HUES48 (cell line): Measurements from ENCODE around the gene TENM4.

Experiments used
- H3K27ac ChIP-seq: one replicate; pipeline ENCODE4 v1.7.0; 2013; ENCODE audit warnings: low read depth, low read length, inconsistent platforms
- H3K27me3 ChIP-seq: 2 replicates; pipeline ENCODE4 v1.6.1; 2013; ENCODE audit warnings: mild to moderate bottlenecking, low read length; ENCODE audit not compliant: control insufficient read depth, insufficient read depth
- H3K36me3 ChIP-seq: 2 replicates; pipeline ENCODE4 v1.6.1; 2013; ENCODE audit warnings: low read length; ENCODE audit not compliant: control insufficient read depth, insufficient read depth
- H3K4me1 ChIP-seq: 2 replicates; pipeline ENCODE4 v1.6.1; 2013; ENCODE audit warnings: mild to moderate bottlenecking, low read length; ENCODE audit not compliant: control insufficient read depth, insufficient read depth
- H3K4me3 ChIP-seq: 2 replicates; pipeline ENCODE4 v1.5.1; 2013; ENCODE audit warnings: mild to moderate bottlenecking, low read depth, low read length
- H3K9ac ChIP-seq: 2 replicates; pipeline ENCODE4 v1.6.1; 2013; ENCODE audit warnings: mild to moderate bottlenecking, low read depth, low read length, moderate library complexity
- H3K9me3 ChIP-seq: 2 replicates; pipeline ENCODE4 v1.6.1; 2013; ENCODE audit warnings: low read length; ENCODE audit not compliant: control insufficient read depth, insufficient read depth

The TENM4 gene

DNA sequence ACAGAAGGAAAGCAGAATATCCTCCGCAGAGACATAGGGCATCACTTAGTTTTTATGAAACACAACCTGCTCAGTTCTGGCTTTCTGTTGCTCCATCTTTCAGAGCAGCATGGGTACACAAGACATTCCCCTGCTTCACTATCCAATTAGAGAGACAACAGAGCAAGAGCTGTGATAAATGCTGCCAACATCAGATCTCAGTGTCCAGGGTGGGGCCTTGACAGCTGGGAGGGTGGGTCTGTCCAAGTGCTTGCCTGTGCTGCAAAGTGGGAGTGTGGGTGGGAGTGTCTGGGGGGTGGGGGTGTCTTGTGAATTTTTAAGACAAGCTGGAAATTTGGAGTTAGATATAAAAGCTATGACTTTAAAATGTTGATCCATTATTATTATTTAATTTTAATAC, 369.6 kb downstream of the TENM4 start:
- no peak overlapping the region for H3K4me3 ChIP-seq
- H3K27me3 ChIP-seq: no peaks in the 10 kb centered on the region
- H3K4me1 ChIP-seq: peaks cover 18% of the 10 kb centered on the region
- H3K36me3 ChIP-seq: no peaks in the 10 kb centered on the region
- no peaks in the 10 kb centered on the region for H3K9me3 ChIP-seq
- H3K27ac ChIP-seq: no peak overlapping the region
- H3K9ac ChIP-seq: no peak overlapping the region

DNA sequence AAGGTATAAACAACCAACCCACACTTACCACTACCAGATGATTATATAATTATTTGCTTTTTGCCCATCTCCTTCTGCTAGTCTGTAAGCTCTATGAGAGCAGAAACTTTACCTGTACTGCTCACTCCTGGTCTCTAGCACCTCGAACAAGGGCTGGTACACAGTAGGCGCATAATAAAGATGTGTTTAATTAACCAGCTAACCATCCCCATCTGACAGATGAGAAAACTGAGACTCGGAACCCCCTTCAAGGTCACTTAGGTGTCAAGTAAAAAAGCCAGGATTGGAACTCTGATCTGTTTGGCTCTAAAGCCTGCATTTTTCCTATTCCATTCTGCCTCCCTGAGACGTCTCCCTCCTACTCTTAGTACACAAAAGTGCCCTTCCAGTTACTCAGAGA, 370.3 kb downstream of the TENM4 start:
- Histone ChIP-seq H3K27ac (no peak overlapping the region), H3K4me3 (no peak overlapping the region), H3K4me1 (peaks cover 18% of the 10 kb centered on the region), H3K36me3 (no peaks in the 10 kb centered on the region), H3K9me3 (no peaks in the 10 kb centered on the region), H3K9ac (no peak overlapping the region), H3K27me3 (no peaks in the 10 kb centered on the region)

DNA sequence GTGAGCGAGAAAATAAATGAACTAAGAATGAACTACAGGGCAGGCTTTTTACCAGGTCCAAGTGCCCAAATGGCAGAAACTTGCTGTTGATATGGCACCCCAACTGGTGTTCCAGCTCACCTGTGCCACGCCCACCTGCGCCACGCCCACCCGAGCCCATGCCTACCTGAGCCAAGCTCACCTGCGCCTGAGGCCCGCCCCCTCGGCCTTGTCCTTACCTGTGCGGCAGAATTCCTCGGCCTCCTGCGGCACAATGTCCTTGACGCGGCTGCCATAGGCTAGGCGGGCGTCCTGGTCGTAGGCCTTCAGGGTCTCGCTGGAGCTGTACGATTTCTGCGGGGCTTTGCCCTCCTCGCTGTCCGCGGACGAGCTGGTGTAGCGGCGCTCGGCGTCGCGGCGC, 371.3 kb downstream of the TENM4 start:
- Histone ChIP-seq H3K4me3 (no peak overlapping the region), H3K27me3 (no peaks in the 10 kb centered on the region), H3K4me1 (peaks cover 18% of the 10 kb centered on the region), H3K9ac (no peak overlapping the region), H3K27ac (no peak overlapping the region), H3K9me3 (no peaks in the 10 kb centered on the region), H3K36me3 (no peaks in the 10 kb centered on the region)

DNA sequence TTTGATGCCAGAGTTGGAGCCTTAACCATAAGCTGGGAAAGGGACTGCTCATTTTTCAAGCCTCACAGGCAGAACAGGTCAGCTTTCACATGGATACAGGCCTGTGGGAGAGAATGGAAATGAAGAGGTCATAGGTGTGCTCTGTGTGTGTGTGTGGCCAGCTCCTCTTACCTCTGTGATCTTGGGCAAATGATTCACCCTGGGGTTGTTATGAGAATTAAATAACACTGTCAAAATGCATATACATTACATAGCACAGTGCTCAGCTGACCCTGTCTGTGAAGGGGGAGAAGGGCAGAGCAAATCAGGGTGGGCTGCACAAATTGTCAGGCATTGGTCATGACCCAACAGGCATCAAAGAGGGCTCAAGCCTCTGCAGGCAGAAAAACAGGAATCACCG, 372.5 kb downstream of the TENM4 start:
- Histone ChIP-seq H3K4me3 (no peak overlapping the region), H3K4me1 (peaks cover 15% of the 10 kb centered on the region), H3K9me3 (no peaks in the 10 kb centered on the region), H3K36me3 (no peaks in the 10 kb centered on the region), H3K9ac (no peak overlapping the region), H3K27me3 (no peaks in the 10 kb centered on the region), H3K27ac (no peak overlapping the region)

DNA sequence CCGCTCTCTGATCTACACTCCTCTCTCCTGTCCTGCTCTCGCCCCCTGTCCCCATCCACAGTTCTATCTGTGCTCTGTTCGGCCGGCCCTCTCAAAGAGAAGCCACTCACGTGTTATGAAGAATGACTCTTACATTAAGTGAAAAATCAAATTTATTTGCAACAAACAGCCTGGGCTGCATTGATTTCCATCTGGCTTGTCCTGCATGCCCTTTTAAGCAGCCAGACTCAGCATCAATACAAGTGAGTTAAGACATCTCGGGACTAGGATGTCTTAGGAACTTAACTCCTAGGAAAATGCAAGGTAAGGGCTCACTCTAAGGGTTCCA, 373.5 kb downstream of the TENM4 start:
- H3K9me3 ChIP-seq: no peaks in the 10 kb centered on the region
- no peaks in the 10 kb centered on the region for H3K36me3 ChIP-seq
- H3K9ac ChIP-seq: no peak overlapping the region
- no peaks in the 10 kb centered on the region for H3K27me3 ChIP-seq
- peaks cover 20% of the 10 kb centered on the region for H3K4me1 ChIP-seq
- no peak overlapping the region for H3K4me3 ChIP-seq
- H3K27ac ChIP-seq: no peak overlapping the region

DNA sequence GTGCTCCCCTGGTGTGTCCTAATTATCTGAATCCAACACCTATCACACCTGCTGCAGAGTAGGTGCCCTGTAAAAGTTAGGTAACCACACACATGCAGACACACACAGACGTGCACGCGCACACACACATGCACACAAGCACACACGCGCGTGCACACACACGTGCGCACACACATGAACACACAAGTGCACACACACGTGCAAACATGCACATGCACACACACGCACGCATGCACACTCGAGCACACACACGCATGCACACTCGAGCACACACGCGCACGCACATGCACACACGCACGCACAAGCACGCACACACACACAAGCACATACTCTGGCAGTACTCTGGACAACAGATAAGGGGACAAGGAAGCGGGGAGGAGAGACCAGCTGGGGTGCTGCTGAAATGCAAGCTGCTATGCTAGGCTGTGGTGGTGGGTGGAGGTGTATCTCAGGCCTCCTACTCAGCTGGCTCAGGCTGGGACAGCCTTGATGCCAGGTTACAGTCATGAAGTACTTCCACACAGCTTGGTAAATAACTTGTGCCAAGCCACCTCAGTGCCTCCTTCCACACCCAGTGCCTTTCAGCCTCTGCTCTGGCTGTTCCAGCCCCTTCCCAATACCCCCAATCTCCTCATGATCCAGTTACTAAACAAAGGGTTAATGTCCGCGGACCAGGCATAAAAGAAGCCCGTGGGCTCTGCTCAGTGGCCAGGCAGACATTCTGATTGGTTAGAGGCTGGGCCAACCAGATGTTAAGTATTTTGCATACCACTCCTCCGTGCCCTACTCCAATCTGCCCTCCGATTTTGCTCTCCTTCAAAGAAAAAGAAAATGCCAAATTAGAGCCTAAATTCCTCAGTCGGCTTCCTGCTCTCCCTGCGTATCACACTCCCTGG, 374.1 kb downstream of the TENM4 start:
- Histone ChIP-seq H3K4me1 (peaks cover 23% of the 10 kb centered on the region), H3K27ac (no peak overlapping the region), H3K9me3 (no peaks in the 10 kb centered on the region), H3K4me3 (no peak overlapping the region), H3K9ac (no peak overlapping the region), H3K27me3 (no peaks in the 10 kb centered on the region), H3K36me3 (no peaks in the 10 kb centered on the region)

DNA sequence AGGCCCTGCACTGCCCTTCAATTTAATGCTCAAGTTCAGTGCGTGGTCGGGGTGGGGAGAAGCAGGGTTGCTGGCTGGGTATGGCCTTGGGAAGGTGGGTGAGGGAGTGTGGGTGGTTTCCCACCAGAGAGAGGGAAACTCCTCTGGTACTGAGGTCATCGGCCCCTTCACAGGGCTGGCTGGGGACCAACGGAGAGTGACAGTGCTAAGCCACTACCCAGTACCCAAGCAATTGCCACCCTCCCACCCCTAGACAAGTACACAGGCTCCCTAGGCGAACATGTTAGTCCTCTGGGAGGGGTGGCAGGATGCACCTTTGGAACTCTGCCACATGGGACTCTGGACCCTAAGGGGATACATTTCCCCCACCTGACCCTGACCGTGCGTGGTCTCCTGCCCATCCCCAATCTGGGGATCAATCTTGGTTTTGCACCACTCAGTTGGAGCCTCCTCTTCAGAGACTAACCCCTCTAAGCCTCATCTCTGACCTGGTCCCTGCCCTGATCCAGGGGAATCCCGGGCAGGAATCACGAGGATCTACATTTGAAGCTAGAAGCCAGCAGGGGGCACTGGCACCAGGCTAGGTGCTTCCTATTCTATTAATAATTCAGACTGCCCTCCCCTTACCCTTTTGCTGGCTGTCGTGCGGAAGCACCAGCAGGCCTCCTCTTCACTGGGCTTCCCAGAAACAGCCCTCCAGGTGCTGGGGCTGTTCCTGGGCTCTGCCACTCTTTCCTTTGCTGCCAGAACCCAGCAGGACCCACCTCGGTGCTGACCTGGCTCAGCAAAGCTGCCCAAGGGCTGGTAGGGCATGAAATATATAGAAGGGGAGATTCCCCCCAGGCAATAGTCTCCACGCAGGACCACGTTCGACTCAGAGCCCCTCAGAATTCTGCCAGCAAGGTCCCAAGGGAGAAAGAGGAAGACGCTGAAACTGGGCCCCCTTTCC, 377.7 kb downstream of the TENM4 start:
- Histone ChIP-seq H3K36me3 (no peaks in the 10 kb centered on the region), H3K27ac (no peak overlapping the region), H3K4me1 (peaks cover 32% of the 10 kb centered on the region), H3K9me3 (no peaks in the 10 kb centered on the region), H3K27me3 (no peaks in the 10 kb centered on the region), H3K4me3 (no peak overlapping the region), H3K9ac (no peak overlapping the region)

DNA sequence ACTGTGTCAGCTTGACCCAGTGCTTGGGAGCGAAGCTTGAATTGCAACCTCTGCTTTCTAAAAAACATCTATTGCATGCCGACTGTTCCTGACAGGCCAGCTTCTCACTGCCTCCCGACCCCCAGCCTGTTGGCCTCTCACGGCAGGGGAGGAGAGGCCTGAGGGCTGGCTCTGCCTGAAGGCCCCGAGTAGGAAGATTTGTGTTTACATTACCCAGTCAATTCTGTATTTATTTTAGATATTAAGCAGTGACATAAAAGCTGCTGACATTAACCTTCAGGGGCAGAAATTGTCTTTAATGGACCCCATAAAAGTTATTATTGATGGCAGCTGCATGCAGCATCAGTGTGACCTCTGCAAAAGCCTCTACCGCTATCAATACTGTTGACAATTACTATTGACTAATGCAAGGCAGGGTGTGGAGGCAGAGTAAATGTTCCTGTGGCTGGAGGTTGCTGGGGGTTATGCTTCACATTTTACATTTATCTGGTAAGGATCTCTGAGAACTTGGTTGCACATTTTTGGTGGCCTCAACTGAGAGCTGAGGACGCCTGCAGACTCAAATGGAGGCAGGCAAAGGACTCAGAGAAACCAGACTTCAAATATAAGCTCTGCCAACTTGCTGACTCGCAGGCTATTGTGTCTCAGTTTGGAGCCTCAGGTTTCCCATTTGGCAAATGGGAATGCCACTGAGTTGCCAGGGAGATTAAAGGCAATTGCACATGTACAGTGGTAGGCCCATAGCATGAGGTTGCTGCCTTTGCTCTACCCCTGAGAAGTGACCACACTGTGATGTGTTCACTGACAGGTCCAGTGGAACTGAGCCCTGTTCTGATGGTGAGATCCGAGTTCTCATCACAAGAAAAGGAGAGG, 380.5 kb downstream of the TENM4 start:
- H3K4me1 ChIP-seq: peaks cover 24% of the 10 kb centered on the region
- no peaks in the 10 kb centered on the region for H3K9me3 ChIP-seq
- H3K4me3 ChIP-seq: no peak overlapping the region
- no peaks in the 10 kb centered on the region for H3K27me3 ChIP-seq
- no peak overlapping the region for H3K9ac ChIP-seq
- H3K36me3 ChIP-seq: no peaks in the 10 kb centered on the region
- H3K27ac ChIP-seq: no peak overlapping the region

DNA sequence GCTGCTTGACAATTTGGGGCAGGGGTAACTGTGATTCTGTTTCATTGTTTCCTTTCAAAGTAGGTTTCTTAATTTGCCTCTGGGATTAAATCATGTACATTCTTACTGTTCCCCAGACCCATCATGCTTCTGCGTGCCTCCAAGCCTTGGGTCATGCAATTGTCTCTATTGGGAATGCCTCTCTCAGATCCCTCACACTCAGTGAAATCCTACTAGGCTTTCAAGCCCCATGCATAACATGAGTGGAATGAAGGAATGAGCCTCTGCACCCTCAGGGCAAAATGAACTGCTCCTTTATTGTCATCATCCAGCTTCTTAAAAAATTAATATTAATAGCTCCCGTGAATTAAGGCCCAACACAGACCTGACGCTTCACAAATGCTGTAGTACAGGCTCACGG, 381.7 kb downstream of the TENM4 start:
- Histone ChIP-seq H3K4me1 (peaks cover 24% of the 10 kb centered on the region), H3K27ac (no peak overlapping the region), H3K9ac (no peak overlapping the region), H3K36me3 (no peaks in the 10 kb centered on the region), H3K27me3 (no peaks in the 10 kb centered on the region), H3K4me3 (no peak overlapping the region), H3K9me3 (no peaks in the 10 kb centered on the region)

DNA sequence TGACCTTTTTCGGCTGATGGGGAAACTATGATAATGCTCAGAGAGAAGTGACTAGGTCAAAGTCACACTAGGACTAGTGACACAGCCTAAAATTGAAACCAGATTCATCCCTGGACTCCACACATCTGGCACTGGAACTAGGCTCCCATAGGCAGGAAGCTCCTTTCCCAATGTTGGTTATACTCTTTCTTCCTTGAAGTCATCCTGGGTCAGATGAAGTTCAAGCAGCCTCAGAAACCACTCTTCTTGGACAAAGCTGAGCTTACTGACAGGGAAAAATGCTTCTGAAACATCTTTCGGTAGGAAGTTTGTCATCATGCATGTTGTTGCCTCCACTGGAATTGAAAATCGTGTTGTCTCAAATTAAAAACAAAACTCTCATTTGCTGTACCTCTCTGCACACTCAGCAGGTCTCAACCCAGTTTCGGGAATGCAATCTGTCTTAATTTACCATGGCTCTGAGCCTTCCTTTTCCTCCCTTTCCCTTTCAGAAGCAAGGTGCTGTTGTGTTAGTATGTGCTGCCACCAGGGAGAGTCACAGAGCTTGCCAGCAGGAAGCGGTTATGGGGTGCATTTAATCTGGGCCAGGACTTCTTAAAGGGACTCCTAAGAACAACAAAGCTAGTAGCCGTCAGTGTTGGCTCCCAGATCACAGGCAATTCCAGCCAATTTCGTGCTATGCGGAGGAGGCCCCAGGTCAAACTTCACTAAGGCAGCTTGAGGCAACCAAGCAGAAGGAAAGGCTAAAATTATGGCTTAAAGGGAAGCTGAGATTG, 384.8 kb downstream of the TENM4 start:
- no peak overlapping the region for H3K4me3 ChIP-seq
- H3K36me3 ChIP-seq: no peaks in the 10 kb centered on the region
- no peak overlapping the region for H3K27ac ChIP-seq
- no peaks in the 10 kb centered on the region for H3K27me3 ChIP-seq
- peaks cover 9% of the 10 kb centered on the region for H3K4me1 ChIP-seq
- no peak overlapping the region for H3K9ac ChIP-seq
- no peaks in the 10 kb centered on the region for H3K9me3 ChIP-seq
